Esophagus mucosa (tissue), 1 donor: ENCODE results near the gene SCN4A. TPM values are rescaled to one million over a fixed set of nuclear protein-coding genes. Genes with fewer than 3 reads are reported as not detected.
"Not testable (repeated sequence)": the region's sequence is repeated elsewhere in the genome, so short reads cannot be mapped to it uniquely, and the experiment has no call there.

Experiments
- ATAC-seq: fragments of 200-7000 bp; cut with Tn5 transposase; one replicate; pipeline ENCODE4 v1.9.1; 2020
- total RNA-seq: library from RNA; stranded (reverse); gene quantifications from one replicate; pipeline ENCODE4 v1.2.4, GENCODE V29; 2023
- donor health status: DM: yes; HTN: yes; CAD: no.

Gene SCN4A
- 0.12 TPM for total RNA-seq

DNA sequence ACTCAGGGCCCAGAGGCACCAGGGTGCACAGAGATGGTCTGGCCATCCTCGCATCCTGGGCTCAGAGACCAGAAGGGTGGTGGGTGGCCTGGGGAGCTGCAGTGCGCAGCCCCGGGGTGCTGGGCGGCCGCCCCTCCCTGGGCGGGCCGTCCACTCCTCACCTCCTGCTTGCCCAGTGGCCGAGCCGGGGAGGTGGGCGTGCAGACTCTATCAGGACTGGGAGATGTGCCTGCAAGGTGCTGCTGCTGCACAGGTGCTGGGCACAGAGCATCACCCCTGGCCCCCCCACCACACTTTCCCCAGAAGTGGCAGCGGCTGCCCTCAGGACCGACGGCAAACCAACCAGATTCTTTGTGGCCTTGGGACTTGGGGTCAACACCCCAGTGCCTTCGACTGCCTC lies at the start of gene SCN4A:
SCN4A (minus strand) TSS at position 123 of the 400 bp plus-strand sequence; CDS start at position 46, 77 bp downstream.
- no peak for ATAC-seq

DNA sequence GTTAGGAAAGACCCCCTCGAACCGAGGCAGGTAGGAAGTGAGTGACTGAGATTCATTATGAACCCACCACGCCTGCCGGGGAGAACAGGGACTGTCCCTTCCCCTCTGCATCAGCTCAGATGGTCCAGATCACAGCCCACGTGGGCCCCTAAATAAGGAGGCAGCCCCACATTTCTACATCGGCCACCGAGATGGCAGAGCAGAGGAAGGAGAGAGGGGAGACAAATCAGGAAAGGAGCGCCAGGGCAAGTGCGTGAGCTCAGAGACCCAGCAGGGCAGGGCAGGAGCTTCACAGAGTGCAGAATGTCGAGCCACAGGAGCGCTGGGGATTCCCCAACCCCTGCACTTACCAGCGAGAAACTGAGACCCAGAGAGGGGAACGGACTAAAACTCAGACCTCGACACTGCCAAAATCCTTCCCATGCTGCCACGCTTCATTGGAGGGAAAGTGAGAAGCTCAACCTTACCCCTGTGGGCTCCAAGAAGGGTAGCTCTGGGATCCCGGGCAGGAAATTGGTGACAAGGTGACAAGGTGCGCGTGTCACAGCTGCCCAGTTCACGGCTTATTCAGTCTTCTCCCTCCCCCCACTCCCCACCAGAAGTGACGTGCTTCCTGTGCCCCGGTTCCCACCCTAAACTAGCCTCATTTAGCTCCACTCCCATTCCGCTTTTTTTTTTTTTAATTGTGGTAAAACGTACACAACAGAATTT lies 47.5 kb upstream of the SCN4A start, which contains the start of gene ICAM2:
ICAM2 (minus strand) TSS at position 578 of the 711 bp plus-strand sequence. CDS start 13,942 bp downstream, outside the sequence.
- peak; percentile 81 for ATAC-seq

DNA sequence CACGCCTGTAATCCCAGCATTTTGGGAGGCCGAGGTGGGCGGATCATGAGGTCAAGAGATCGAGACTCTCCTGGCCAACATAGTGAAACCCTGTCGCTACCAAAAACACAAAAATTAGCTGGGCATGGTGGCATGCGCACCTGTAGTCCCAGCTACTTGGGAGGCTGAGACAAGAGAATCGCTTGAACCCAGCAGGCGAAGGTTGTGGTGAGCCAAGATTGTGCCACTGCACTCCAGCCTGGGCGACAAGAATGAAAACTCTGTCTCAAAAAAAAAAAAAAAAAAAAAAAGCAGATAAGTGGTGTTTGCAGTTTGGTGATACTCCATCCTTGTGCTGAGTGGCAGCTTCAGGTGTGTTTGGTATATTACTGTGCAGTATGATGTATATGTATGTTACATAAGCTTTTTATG lies 46.8 kb upstream of the SCN4A start:
- ATAC-seq = not testable (repeated sequence)

DNA sequence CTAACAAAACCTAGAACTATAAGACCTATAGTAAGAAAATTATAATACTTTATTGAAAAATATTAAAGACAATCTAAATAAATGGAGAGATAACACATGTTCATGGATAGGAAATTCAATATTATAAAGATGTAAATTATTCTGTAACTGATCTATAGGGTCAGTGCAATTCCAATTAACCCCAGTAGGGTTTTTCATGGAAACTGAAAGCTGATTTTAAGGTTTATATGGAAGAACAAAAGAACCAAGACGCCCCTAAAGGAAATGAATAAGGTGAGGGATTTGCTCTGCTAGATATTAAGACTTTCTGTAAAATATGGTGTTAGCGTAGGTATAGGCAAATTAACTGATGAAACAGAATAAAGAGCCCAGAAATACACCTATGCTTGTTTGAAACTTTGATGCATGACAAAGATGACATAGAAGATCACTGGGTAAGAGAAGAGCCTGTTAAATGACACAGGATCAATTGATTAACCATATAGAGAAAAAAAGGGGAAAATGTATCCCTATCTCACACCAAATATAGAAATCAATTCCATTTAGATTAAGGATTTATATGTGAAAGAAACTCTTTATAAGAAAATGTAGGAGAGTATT lies 44.8 kb upstream of the SCN4A start:
- no peak for ATAC-seq

DNA sequence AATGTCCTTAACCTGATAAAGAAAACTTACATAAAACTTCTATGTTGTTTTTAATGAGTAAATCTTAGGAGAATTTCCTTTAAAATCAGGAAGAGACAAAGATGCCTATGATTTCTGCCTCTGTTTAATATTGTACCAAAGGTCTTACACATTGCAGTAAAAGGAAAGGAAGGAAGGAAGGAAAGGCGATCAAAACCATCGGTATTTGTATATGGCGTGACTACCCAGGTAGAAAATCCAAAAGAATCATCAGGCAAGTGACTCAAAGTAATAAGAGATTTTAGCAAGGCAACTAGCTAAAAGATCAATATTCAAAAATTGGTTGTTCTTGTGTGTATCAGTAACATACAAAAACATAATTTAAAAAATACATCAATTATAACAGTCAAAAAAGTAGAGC lies 44.3 kb upstream of the SCN4A start:
- ATAC-seq = no peak

DNA sequence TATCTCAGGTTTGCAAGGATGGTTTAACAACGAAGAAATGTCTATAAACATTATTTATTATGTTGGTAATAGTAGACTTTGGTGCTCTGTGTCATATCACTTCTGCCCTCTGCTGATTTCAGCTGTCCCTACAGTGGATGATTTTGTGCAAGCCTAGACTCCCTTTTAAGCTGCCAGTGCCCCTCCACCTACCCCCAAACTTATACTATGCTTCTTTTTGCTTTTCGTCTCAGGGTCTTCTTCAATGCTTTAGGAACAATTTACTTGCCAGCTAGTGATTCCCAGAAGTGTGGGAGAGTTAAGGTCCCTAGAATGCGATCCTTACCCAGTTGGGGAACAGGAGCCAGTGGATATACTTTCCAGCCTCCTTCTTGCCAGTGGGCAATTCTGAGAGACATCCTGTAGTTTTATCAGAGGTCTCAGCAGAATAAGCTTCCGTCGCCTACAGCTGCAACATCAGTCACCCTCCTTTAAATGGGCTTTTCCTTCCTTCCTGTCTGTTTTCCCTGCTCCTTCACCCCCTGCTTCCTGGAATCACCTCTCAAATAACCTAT lies 43.6 kb upstream of the SCN4A start:
- ATAC-seq = no peak

DNA sequence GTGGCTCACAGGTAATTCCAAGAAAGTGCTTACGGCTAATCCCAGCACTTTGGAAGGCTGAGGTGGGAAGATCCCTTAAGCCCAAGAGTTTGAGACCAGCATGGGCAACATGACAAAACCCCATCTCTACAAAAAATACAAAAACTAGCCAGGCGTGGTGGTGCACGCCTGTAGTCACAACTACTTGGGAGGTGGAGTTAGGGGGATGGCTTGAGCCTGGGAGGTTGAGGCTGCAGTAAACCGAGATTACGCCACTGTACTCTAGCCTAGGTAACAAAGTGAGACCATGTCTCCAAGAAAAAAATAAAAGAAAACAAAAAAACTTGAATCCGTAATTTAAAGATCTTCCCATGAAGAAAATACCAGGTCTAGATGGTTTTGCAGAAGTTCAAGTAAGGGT lies 42.7 kb upstream of the SCN4A start:
- ATAC-seq = no peak

DNA sequence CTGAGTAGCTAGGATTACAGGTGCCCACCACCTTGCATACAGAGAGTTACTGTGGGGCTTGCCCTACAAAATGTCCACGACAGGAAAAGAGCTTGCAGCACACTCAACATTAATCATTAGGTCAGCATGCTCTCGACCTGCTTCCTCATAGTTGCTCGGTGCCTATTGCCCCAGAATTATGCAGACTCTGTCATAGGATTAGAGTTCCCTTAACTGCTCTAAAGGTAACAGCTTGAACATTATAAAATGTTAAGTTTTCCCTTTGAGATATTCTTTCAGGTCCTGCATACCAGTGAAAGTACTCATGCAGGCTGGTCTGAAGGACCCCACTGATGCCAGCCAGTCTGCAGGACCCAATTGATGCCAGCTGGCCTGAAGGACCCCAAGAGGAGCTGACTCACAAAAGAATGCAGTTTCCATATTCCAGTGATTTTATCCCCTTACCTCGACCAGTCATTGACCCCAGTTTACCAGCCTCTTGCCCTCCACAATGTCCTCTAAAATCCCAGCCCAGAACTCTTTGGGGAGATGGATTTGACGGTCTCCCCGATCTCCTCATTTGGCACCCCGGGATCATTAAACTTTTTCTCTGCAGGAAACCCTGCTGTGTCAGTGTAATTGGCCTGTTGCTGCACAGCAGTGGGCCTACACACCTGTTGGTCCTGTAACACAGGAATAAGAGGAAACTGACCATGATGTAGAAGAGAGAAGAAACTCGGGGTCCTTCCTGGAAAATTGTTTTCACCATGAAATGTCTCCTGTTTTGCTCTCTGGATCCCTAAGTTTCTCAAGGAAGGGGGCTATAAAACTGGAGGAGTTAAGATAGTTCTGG lies 37.1 kb upstream of the SCN4A start:
- peak; percentile 47 for ATAC-seq

DNA sequence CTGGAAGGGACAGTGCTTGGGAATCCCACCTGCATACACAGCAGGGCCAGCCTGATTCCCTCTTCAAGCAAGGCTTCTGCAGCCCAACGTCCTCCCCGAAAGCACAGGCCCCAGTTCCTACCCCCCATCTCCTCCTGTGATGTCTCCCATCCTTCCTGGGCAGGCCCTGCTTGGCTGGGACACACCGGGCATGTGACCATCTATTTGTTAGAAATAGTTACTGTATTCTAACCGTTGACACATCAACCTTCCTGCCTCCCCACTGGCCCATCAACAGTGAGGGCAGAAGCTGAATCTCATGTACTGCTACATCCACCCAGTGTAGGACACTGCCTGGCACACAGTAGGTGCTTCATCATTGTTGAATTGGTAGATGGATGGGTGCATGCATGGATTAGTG lies 36.1 kb upstream of the SCN4A start:
- ATAC-seq = no peak

DNA sequence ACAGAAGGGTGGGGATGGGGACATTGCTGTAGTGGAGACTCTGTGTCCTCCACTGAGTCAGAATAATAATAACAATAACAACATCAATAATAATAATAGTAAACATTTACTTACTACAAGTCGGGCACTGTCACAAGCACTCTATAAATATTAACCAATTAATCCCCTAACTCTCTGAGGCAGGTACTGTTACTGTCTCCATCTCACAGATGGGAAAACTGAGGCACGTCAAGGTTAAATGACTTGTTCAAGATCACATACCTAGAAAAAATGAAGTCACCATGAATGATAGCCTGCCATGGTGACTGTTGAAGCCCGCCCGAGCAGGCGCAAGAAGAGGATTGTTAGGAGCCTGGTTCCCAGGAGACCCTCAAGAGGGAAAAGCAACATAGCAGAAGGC lies 35.6 kb upstream of the SCN4A start:
- ATAC-seq = no peak

DNA sequence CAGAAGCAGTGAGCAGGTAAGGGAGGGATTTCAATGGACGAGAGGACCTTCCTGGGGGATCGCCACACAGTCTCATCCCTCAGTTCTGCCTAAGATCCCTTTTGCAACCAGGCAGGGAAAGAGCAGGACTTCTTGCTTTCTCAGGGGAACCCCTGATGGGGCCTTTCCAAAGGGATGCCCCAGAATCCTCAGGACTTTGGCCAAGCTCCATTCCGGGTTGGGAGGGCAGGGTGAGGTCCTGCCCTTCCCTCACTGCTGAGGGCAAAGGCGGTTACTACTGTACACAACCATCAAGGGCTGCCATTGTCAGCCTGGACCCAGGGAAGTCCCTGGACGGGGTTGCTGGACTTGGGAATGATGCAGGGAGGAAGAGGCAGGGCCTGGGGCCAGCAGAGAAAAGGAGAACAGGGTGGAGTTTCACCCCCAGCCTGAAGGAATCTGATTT lies 35.1 kb upstream of the SCN4A start:
- peak; percentile 19 for ATAC-seq

DNA sequence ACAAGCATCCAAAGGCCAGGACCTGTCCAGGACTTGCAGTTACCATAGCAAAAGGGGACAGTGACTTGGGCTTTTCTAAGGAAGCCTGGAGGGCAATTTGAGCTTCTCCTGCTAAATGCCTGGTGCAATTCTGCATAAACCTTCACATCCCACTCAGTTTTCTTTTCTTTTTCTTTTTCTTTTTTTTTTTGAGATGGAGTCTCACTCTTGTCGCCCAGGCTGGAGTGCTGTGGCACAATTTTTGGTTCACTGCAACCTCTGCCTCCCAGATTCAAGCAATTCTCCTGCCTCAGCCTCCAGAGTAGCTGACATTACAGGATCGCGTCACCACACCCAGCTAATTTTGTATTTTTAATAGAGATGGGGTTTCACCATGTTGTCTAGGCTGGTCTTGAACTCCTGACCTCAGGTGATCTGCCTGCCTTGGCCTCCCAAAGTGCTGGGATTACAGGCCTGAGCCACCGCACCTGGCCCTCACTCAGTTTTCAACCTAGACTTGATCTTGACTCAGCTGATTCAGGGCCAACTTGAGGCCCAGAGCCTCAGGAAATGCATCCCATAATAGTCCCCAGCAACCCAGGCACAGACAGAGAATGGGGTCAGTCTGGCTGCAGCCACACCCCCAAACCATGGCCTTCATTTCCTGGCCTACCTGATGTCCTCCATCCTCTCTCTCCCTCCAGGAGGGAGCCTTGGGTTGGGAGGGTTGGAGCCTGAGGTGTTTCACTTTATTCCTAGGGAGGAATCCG lies 34.5 kb upstream of the SCN4A start:
- ATAC-seq = not testable (repeated sequence)

DNA sequence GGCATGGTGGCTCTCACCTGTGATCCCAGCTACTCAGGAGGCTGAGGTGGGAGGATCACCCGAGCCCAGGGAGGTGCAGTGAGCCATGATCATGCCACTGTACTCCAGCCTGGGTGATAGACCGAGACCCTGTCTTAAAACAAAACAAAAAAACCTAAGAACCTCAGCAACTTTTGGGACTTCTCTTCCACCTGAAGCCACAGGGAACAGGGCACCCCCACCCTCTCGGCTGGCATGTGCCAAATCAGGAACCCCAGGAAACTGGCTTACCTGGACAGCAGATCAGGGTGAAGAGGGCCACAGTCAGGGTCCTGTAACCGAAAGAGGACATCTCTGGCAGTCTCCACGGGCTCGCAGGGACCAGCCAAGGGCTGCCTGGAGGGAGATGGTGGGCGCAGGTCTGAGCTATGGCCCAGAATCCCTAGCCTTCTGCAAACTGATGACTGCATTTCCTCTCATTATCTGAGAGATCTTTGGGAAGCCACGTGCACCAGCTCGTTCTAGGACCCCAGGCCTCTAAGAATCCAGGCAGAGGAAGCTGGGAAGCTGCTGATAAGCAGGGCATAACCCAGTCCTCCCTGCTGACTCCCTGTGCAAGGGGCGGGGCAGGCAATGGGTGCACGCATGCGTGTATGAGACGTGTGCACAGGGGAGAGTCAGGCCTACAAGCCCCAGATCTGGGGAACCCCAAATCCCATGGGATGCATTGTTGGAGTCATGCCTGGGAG lies 33.8 kb upstream of the SCN4A start:
- ATAC-seq = peak; percentile 44

DNA sequence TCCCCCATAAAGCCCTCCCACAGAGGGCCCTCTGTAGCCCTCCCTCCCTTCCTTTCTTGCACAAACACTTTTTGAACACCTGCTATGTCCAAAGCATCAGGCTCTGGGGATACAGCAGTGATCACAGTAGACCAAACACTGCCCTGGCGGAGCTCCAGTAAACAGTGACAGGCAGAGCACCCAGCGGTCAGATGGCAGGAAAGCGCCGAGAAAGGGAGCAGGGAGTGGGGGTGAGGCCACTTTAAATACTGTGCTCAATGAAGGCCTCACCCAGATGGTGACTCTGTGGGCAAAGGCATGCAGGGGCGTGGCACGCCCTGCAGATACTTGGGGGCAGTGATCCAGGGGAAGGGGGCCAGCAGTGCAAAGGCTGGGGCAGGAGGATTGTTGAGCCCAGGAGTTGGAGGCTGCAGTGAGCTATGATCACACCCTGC lies 33.0 kb upstream of the SCN4A start:
- ATAC-seq = peak; percentile 49

DNA sequence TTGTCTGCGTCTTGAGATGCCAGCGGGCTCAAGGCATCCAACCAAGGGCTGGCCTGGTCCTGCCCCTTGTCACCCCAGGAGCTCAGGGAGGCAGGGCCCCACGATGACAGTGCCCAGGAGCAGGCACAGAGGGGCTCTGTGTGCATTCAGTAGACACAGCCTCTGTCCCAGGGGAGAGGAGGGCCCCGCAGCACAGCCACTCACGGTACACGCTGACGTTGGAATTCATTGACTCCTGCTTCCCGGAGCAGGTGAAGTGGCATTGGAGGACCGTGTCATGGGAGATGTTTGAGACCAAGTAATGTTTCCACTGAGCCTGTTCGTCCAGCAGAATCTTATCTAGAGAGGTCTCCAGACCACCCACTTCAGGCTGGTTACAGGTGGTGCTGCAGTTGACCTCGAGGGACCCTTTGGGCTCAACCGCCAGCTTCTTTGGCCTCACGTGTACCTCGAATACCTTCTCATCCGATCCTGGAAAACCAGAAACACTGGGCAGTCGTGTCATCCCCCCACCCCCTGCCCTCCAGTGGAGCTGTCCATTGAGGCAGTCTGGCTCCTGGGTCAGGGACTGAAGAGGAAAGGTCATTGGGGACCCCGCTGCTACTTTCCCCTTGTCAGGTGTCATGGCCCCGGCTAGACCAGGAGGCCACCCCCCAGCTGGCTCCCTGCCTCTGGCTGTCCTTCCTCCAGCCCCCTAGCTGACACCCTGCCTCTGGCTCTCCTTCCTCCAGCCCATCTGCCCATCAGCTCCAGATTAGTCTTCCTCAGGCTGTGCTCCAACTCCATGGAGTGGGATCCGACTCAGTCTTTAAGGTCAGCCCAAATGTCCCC lies 32.4 kb upstream of the SCN4A start:
- ATAC-seq = no peak

DNA sequence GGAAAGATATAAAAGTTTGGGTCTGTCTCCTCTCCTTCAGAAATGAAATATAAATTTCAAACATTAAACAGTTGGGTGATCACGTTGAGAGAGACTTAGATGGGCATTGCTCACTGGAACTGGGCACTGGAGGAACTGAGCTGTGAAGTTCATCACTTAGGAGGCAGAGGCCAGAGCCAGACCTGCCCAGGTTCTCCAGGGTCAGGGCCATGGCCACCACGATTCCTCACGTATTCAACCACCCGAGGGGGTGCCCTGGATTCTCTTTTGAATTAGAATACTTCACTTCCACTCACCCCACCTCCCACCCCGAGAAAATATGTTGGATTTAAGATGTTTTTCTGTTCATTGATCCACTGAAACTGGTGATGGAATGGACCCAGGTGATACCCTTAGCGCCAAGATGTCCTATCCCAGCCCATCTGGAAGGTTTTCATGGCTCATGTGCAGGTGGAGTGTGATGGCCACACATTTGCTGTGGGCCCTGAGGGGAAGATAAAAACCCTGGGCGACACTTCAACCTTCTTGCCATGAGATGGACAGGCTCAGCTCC lies 31.6 kb upstream of the SCN4A start:
- ATAC-seq = no peak

DNA sequence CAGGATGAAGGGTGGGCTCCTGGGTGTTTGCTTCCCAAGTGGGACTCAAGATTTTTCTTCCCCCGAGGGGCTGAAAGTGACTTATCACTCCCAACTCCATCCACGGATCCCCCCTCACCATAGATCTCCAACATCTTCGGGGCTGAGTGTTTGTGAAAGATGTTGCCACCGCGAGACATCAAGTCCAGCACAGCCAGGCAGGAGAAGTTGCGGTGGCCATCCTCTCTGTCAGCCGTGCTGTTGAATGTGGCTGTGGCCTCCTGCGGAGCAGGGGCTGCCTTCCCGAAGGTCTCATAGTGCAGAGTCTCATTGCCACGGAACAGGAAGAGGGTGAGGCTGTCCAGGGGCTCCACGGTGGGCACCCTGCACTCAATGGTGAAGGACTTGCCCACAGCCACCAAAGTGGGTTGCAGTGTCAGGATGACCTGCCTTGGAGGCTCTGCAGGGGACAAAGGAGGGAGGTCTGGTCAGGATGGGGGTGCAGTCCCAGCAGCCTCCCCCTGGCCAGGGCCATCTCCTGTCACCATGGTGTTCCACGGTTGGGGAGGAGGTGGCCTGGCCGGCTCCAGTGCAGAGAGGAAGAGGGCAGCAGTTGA lies 30.9 kb upstream of the SCN4A start:
- ATAC-seq = no peak

DNA sequence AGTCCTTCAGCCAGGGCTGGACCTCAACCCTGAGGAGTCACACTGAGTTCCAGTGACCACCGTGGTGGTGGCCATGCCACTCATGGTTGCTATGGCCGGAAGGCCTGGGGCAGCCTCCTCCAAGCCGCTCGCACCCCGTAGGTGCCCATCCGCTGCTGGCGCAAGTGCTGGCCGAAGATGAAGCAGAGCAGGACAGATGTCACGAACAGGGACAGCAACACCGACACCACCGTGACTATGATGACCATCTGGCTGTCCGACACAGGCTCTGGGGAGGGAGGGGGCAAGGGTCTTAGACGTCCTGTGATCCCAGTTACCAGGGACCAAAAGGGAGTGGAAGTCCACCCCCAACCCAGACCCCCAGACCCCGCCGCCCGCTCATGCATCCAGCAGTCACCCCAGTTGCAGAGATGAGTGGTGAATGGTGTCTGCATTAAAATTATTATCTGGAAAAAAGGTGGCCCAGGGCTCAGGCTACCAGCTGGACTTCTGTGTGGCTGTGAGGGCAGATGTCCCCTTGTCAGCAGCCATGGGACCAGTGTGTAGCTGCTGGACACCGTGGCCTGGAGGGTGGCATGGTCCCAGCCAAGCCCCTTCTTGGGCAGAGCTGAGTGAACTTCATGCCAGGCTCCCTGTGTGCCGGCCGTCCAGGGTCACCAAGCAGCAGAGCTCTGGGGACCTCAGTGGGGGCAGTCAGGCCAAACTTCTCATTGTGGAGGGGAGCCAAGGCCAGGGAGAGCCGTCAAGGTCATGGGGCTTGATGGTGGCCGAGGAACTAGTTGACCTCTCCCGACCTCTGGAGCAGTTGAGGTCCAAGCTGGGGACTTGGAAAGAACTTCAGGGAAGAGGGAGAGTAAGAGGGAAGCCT lies 30.2 kb upstream of the SCN4A start:
- no peak for ATAC-seq
